ENCODE measurements around the gene NEURL1.
"Not testable (repeated sequence)": the region's sequence is repeated elsewhere in the genome, so short reads cannot be mapped to it uniquely, and the experiment has no call there.

The NEURL1 gene

GRCh38 chr10:103514244-103514643 is 20.7 kb downstream of the NEURL1 start:
- no peak for DNase-seq (ENCODE audit: low read depth in 2 of 2)

- no peak for DNase-seq (ENCODE audit: low read depth in 2 of 2)
Observed at GRCh38 chr10:103517234-103518085, 24.0 kb downstream of the NEURL1 start.

GRCh38 chr10:103519798-103520197 is 26.3 kb downstream of the NEURL1 start:
- no peak for DNase-seq (ENCODE audit: low read depth in 2 of 2)

- not testable (repeated sequence) for DNase-seq (ENCODE audit: low read depth in 2 of 2)
Observed at GRCh38 chr10:103522006-103522405, 28.5 kb downstream of the NEURL1 start.

- no peak for DNase-seq (ENCODE audit: low read depth in 2 of 2)
Observed at GRCh38 chr10:103523683-103524082, 30.2 kb downstream of the NEURL1 start.

GRCh38 chr10:103525901-103526300 is 32.4 kb downstream of the NEURL1 start:
- no peak for DNase-seq (ENCODE audit: low read depth in 2 of 2)

GRCh38 chr10:103527476-103527875 is 34.0 kb downstream of the NEURL1 start:
- DNase-seq (ENCODE audit: low read depth in 2 of 2), result not testable (repeated sequence)

- DNase-seq (ENCODE audit: low read depth in 2 of 2), result no peak
Observed at GRCh38 chr10:103528549-103528948, 35.0 kb downstream of the NEURL1 start.

GRCh38 chr10:103529539-103529938 is 36.0 kb downstream of the NEURL1 start:
- no peak for DNase-seq (ENCODE audit: low read depth in 2 of 2)

- DNase-seq (ENCODE audit: low read depth in 2 of 2), result no peak
Observed at GRCh38 chr10:103533827-103534226, 40.3 kb downstream of the NEURL1 start.

- DNase-seq (ENCODE audit: low read depth in 2 of 2), result no peak
Observed at GRCh38 chr10:103534621-103535498, 41.4 kb downstream of the NEURL1 start.

- no peak for DNase-seq (ENCODE audit: low read depth in 2 of 2)
Observed at GRCh38 chr10:103535595-103535994, 42.1 kb downstream of the NEURL1 start.

GRCh38 chr10:103539751-103540150 is 46.2 kb downstream of the NEURL1 start:
- no peak for DNase-seq (ENCODE audit: low read depth in 2 of 2)

- no peak for DNase-seq (ENCODE audit: low read depth in 2 of 2)
Observed at GRCh38 chr10:103540722-103541121, 47.2 kb downstream of the NEURL1 start.

- no peak for DNase-seq (ENCODE audit: low read depth in 2 of 2)
Observed at GRCh38 chr10:103541616-103542015, 48.1 kb downstream of the NEURL1 start.

GRCh38 chr10:103542764-103543616 is 49.5 kb downstream of the NEURL1 start:
- peak in 1 of 2 donors; percentile 17 for DNase-seq (ENCODE audit: low read depth in 2 of 2)

- no peak for DNase-seq (ENCODE audit: low read depth in 2 of 2)
Observed at GRCh38 chr10:103543617-103544525, 50.4 kb downstream of the NEURL1 start.

- no peak for DNase-seq (ENCODE audit: low read depth in 2 of 2)
Observed at GRCh38 chr10:103544657-103545310, 51.3 kb downstream of the NEURL1 start.

- no peak for DNase-seq (ENCODE audit: low read depth in 2 of 2)
Observed at GRCh38 chr10:103545366-103545765, 51.9 kb downstream of the NEURL1 start.

- DNase-seq (ENCODE audit: low read depth in 2 of 2), result no peak
Observed at GRCh38 chr10:103545771-103546281, 52.3 kb downstream of the NEURL1 start.

Data from stimulated activated CD8-positive, alpha-beta memory T cell treated with anti-CD3 and anti-CD28 coated beads, Interleukin-2, amount 100 ng/mL, for 48 hours (primary cell).